Nucleus accumbens (tissue), 56 donors: ENCODE results near the gene SLC12A2.

Experiments
- DNase-seq, 56 donors: peaks; one replicate each; lab custom pipeline; 2025; lab: John Stamatoyannopoulos, UW

SLC12A2 gene

DNA sequence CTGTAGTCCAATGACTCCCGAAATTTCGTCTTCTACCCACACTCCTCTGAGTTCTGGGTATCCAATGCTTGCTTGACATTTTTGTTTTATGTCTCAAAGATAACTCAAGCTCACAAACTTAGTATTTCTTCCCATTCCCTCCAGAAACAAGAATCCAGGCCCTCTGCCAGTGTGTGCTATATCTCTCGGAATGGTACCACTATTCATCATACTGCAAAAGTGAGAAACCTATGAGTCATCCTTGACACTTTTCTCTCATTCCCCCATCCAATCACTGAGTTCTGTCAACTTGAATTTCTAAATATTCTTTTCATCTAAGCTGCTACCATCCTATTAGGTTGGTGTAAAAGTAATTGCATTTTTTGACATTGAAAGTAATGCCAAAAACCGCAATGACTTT lies 9.8 kb downstream of the SLC12A2 start:
- no peak for DNase-seq

DNA sequence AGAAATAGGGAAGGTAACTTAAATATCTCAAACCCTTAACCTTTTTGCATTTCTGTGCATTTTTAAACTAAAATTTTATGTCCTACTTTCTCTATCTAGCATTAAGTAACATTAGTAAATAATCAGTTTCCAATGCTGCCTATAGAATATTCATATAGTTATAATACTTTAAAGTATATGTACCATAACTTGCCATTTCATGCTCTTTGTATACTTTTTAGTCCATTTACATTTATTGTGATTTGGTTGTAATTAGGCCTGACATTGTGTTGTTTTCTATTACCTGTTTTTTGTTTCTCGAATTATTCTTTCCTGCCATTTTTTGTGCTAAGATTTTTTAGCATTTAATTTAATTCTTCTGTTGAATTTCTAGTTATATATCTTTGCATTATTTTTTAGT lies 13.7 kb downstream of the SLC12A2 start:
- DNase-seq: no peak

DNA sequence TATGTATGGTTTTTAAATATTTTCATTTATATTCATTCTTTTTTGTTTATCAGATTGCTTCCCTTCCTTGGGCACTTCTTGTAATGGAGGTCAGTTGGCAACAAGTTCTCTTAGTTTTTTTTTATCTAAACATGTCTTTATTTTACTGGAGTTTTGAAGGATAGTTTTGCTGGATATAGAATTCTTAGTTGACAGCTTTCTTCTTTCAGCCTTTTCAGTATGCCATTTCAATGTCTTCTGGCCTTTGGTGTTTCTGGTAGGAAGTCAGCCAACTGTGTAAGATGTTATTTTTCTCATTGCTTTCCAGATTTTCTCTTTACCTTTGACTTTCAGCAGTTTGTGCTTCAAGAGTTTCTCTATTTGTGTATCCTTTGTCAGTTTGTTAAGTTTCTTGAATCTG lies 14.2 kb downstream of the SLC12A2 start:
- DNase-seq: no peak

DNA sequence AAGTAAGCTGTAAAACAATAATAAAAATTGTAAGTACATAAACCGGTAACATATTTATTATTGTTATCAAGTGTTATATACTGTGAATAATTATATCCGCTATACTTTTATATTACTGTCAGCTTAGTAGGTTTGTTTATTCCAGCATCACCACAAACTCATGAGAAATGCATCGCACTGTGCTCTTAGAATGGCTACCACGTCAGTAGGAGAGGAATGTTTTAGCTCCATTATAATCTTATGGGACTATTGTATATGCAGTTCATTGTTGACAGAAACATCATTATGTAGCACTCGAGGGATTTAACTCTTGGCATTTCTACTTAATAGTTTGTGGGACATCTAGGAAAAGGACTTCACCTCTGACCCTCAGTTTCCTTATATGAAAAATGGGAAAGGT lies 16.4 kb downstream of the SLC12A2 start:
- DNase-seq: no peak

DNA sequence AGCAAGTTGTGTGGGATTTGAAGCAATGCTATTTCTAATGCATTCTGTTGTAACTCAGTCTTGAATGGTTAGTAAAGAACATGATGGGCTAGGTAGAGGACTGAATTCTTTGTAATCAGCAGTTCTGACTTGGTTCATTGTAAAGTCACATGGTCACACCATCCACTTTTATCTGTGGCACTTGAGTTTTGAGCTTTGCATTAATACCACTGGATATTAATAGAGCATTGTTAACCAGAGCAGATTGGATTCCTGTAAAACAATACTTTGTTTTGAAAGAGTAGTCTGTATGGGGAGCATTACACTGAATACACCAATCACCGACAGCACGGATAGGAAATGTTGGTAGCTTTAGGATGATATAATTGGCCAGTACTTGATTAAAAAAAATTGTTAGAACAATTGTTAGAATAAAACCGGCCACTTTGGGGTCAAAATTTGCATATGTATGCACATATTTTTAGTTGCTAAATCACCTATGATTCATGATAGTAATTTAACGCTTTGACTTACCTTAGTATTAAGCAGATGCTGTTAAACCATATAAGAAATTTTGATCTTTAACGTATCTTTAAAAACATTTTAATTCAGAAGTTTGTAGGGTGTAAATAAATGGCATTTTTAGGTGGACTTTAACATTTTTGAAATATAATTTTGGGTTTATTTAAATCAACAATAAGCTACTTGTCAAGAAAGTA lies 17.4 kb downstream of the SLC12A2 start:
- no peak for DNase-seq

DNA sequence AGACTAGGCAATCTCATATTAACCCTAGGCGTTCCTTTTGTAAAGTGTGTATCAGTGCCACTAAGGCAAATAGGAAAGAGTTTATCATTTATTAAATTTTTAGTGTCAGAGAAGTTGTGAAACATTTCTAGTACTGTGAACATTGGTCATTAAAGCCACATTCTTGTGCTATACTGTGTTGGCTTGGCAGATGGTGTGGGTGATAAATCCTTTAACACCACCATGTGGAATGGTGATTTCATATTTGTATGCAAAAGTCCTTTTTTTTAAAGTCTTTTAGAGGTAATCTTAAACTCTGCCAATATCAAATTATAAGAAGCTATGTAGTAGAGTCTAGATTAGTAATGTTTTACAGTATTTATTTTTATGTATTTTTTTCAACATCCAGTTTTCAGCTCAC lies 18.1 kb downstream of the SLC12A2 start:
- DNase-seq: no peak

DNA sequence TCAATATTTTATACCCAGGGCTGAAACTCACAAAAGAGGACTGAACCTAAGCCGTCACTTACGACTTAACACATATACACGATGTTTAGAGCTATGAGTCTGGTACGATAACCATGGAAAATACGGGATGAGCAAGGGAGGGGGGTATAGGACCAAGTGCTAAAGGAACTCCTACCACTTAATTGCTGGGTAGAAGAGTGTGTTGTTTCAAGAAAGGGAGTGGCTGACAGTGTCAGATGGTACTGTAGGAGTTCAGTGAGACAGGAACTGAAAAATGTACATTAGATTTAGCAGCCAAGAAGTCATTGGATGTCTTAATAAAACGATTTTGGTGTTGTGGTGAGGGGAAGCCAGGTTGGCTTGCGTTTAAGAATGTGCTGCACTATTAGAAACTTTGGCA lies 21.6 kb downstream of the SLC12A2 start:
- no peak for DNase-seq

DNA sequence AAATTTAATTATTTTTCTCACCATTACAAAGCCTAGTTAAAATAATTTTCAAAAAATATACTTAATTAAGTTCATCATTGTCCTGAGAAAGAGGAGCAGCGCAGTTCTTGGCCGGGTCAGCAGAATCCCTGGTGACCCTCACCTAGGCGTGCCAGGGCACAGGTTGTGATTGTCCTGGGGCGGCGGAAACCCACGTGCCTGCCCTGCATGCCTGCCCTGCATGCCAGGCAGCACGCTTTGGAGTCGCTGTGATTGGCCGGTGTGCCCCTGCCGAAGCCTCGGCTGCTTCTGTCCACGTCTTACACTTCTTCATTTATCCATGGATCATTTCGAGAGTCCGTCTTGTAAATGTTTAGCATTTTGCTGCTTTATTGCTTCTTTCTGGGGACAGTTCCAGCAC lies 25.6 kb downstream of the SLC12A2 start:
- no peak for DNase-seq

DNA sequence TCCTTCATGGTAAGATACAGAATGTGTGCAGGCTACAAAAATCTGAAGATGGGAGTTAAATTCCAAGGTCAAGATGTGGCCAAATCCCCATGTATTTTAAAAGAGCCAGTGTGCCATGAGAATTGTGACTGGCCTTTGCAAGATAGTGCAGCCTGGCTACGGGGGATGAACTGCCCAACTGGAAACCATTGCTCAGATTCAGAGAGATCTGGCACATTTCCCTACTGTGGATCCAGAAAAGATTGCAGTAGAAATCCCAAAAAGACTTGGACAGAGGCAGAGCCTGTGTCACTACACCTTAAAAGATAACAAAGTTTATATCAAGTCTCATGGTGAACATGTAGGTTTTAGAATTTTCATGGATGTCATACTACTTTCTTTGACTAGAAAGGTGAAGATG lies 26.2 kb downstream of the SLC12A2 start:
- no peak for DNase-seq

DNA sequence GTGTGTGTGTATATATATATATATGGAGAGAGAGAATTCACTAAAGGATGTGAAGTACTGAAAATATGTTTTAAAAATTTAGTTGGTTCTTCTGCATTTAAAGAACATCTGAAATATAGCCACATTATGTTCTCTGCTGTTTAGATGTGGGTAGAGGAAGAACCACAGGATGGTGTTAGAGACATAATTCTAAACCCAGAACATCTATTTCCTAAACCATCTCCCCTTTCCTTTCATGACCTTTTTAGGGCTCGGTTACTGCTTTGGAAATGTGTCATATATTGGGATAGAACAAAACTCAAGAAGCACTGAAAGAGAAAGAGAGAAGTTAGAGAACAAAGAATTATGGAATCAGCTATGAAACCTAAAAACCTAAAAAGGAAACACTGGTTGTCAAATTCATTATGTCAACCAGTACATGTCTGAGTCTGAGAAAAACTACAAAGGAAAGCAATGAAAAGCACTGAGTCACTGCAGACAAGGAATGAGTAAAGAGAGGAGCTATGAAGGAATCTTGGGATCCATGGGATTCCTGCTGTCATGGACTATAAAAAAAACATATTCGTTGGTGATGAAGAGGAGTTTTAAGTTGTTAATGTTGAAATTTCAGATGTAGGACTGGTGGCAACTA lies 28.4 kb downstream of the SLC12A2 start:
- DNase-seq: no peak

DNA sequence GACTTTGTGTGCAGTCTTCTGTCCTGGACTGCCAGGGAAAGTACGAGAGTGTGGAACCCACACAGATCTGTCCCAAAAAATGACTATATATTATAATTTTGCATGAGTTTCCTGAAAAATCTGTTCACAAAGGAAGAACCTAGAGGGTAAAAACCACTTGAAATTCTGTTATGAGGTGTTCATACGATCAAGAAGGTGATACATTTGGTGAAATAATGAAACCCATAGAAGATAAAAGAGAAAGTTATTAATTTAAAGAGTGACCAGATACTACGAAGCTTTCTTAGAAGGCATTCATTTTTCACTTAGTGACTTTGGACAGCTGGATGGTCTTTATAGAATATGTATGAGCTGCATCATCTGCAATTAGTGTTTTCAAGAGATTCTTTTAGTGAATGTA lies 32.9 kb downstream of the SLC12A2 start:
- no peak for DNase-seq

DNA sequence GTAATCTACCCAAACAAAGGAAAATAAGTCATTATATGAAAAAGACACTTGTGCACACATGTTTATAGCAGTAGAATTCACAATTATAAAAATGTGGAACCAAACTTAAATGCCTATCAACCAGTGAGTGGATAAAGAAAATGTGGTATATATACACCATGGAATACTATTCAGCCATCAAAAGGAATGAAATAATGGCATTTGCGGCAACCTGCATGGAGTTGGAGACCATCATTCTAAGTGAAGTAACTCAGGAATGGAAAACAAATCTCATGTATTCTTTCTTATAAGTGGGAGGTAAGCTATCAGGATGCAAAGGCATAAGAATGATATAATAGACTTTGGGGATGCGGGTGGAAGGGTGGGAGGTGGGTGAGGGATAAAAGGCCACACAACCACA lies 34.6 kb downstream of the SLC12A2 start:
- DNase-seq: no peak

DNA sequence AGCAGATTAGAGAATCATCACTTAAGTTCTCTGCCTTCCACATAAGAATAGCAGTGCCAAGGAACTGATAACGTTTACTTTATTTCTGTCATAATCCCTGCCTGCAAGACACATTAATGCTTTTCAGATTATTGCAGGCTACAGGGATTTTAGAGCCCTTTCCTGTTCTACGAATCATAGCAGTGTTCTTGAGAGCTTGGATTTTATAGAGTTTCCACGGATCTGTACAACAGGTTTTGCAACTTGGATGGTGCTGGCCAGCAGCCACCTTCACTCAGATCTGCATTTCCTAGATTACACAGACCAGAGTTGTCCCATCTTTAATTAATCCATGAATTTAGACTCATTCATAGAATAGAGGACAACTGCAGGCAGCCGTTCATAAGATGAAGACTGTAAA lies 38.1 kb downstream of the SLC12A2 start:
- no peak for DNase-seq

DNA sequence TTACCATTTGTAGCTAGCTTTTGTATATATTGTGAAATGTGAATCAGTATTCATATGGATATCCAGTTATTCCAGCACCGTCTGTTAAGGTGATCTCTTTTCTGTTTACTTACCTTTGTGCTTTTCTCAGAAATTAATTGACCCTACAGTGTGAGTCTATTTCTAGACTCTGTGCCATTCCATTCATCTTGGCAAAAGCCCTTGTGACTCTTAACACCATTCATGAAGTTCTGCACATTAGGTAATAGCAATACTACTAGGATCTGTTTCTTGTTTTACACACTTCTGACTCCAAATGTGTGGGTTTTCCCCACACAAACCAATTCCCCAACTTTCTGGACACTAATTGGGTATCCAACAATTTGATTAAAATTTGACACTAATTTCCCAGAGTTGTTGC lies 40.4 kb downstream of the SLC12A2 start:
- no peak for DNase-seq

DNA sequence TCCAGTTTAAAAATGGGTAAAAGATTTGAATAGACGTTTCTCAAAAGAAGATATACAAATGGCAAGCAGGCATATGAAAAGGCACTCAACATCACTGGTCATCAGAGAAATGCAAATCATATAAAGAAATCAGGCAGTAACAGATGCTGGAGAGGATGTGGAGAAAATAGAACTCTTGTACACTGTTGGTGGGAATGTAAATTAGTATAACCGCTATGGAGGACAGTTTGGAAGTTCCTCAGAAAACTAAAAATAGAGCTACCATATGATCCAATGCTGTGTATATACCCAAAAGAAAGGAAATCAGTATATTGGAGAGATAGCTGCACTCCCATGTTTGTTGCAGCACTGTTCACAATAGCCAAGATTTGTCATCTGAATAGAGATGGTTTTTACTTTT lies 42.7 kb downstream of the SLC12A2 start:
- DNase-seq: no peak

DNA sequence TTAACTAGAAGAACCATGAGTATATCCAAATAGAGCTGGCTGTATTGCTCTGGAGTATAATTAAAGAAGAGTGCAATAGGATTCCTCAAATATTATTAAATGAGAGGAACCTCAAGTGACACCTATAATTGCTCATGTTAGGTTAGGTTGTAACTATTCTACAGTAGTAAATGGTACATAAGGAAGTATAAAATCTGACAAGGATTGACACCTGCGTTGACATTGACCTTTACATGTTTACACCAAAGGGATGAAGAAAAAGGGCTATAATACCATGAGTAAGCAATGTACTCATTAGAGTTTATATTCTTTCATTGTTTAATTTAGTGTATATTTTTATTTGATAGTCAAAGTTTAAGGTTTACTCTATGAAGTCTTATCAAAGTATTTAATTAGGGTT lies 48.9 kb downstream of the SLC12A2 start:
- DNase-seq: no peak

DNA sequence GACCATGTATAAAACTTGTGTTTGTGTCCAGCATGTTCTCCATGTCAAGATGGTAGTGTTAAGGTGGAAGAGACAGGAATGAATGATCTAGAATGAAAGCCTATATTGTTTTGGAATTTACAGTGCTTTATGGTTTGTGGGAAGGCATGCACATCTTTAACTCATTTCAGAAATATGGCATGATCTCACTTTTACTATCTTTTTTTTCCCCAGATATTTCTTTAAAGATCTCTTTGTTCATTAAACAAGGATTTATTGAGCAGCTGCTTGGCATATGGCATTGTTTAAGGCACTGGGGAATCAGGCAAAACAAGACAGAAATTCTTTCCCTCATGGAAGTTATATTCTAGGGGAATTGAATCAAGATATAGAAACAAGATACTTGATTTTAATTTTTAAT lies 51.7 kb downstream of the SLC12A2 start:
- DNase-seq: no peak

DNA sequence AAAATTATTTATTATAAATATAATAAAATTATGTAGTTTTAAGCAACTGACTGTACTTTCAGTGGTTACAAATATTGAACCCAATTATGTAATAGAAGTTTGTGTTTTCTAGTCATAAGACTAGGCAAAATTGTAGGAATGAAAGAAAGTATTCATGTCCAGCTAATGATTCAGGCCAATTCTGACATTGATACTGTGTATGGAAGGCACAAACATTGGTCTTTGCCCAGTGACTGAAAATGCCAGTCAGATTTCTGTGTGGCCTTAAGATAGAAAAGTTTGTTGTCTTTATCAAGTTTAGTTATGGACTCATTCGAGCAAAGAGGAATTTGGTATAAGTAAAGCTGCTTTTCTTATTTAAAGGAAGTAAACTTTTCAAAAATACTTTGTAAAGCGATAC lies 60.3 kb downstream of the SLC12A2 start:
- peak in 1 of 56 donors; percentile 2 for DNase-seq

DNA sequence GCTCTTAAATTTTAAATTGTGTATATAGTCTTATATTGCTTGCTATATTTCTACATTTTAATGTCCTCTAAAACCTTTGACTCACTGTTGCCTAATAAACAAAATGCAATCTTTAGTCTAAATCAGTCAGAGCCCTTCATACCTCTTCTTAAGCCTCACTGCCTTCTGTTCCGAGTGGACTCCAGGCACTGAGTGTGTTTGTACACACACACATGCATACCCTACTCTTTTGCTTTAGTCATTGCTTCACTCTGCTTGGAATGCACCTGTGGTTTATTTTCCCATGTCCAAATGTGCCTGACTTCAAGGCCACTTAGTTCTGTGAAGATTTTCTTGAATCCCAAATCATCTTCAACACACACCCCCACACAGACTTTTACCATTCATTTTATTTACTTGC lies 60.9 kb downstream of the SLC12A2 start:
- no peak for DNase-seq

DNA sequence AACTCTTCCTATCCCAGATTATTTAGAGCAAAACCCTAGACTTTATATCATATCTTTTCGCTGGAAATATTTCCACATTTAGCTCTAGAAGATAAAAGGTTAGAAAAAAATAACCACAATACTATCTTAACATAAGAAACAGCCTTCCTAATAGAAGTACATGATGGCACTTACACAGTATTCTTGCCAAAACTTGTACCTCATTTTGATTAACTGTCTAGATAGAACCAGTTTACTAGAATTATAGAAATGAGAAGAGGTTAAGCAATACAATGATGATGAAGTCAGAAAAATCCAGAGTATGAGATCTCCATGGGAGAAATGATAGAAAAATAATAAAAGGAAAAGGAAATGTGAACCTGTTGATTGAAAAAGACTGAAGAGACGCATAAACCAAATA lies 63.1 kb downstream of the SLC12A2 start:
- DNase-seq: no peak

DNA sequence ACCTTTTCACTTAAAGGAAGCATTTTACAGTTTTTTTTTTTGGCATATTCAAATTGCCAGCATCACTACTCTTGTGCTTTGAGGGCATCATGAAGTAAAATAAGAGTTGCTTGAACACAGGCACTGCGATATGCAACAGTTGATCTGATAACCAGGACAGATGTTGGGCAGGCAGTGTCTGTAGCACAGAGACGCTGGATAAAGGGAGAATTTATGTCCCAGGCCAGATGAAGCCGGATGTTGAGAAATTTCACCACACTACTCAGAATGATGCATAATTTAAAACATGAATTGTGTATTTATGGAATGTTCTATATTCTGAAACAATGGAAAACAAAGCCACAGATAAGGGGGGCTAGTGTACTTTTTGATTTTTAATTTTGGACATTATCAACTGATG lies 71.4 kb downstream of the SLC12A2 start:
- no peak for DNase-seq

DNA sequence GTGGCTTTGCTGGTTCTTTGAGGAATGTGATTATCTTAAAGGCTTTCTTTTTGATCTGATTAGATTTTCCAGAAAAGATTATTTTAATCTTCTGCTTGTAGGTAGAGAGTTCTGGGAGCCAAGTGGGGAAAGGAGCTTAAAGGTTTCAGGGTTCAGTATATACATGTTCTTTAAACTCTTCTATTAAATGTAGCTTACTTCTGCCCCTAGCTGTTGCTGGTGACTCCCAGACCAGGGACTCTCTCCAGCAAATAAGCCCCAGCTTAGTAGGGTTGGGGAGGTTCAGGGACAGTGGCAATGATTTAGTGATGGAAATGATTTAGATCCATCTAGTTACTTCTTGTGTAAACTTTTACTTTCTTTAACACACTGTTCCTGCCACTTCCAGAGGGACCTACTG lies 72.2 kb downstream of the SLC12A2 start:
- DNase-seq: no peak

DNA sequence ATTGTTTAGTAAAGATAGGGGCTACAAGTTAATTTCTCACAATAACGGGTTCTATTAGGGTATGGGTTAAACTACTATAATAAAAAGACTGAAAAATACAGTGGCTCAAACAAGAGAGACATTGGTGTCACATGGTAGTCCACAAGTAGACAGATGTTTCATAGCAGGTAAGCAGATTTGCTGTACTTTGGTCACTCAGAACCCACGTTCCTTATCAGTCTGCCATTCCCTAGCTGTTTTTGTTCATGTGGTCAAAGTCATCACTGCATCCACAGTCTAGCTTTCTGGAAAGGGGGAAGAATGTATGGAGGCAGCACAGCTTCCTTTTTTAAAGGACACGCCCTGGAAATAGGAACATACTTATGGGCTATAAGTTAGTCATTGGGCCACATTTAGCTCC lies 73.0 kb downstream of the SLC12A2 start:
- DNase-seq: no peak
